ENCODE results near the gene RMC1. TPM values are rescaled to one million over a fixed set of nuclear protein-coding genes. Genes with fewer than 3 reads are reported as not detected.

Gene RMC1
- total and polyA plus RNA-seq, 2 donors from 2014 or later, result 25.9 to 40.4 TPM

GRCh38 chr18:23529604-23530003 is 26.3 kb downstream of the RMC1 start:
- no peaks in the 10 kb centered on the region for H3K9me3 ChIP-seq (ENCODE audit: control insufficient read depth in 2 of 3, insufficient read depth in 1 of 3, low read length in 3 of 3)
- TF ChIP-seq CTCF (IDR thresholded peaks at IDR 0.05; ENCODE audit: borderline replicate concordance, extremely low read depth, insufficient read depth), result no peak
- DNase-seq (no peak), FAIRE-seq (no peak)
- no peak overlapping the region for H3K27ac ChIP-seq (ENCODE audit: low read depth in 2 of 2, low read length in 2 of 2)
- no peak overlapping the region for H3K4me3 ChIP-seq (ENCODE audit: low read length in 3 of 3)
- H3K4me1 ChIP-seq (ENCODE audit: control insufficient read depth in 2 of 3, insufficient read depth in 2 of 3, low read depth in 1 of 3, low read length in 3 of 3), result no peaks in the 10 kb centered on the region
- no peak overlapping the region for H3K9ac ChIP-seq (ENCODE audit: low read length in 3 of 3)
- intact Hi-C loops (cut with DNase I), result no loop called here
- peaks cover 6 to 62% (median 46%) of the 10 kb centered on the region in 3 donors for H3K36me3 ChIP-seq (ENCODE audit: control insufficient read depth in 2 of 3, insufficient read depth in 3 of 3, low read length in 3 of 3)
- no peaks in the 10 kb centered on the region for H3K27me3 ChIP-seq (ENCODE audit: control insufficient read depth, insufficient read depth, low read length)

GRCh38 chr18:23530195-23530594 is 26.9 kb downstream of the RMC1 start:
- H3K9ac ChIP-seq (ENCODE audit: low read length in 3 of 3), result no peak overlapping the region
- no peak for DNase-seq
- intact Hi-C loops (cut with DNase I), result no loop called here
- no peak for TF ChIP-seq CTCF (IDR thresholded peaks at IDR 0.05; ENCODE audit: borderline replicate concordance, extremely low read depth, insufficient read depth)
- peaks cover 6 to 68% (median 50%) of the 10 kb centered on the region in 3 donors for H3K36me3 ChIP-seq (ENCODE audit: control insufficient read depth in 2 of 3, insufficient read depth in 3 of 3, low read length in 3 of 3)
- no peak overlapping the region for H3K4me3 ChIP-seq (ENCODE audit: low read length in 3 of 3)
- no peaks in the 10 kb centered on the region for H3K27me3 ChIP-seq (ENCODE audit: control insufficient read depth, insufficient read depth, low read length)
- FAIRE-seq, result no peak
- H3K27ac ChIP-seq (ENCODE audit: low read depth in 2 of 2, low read length in 2 of 2), result no peak overlapping the region
- H3K9me3 ChIP-seq (ENCODE audit: control insufficient read depth in 2 of 3, insufficient read depth in 1 of 3, low read length in 3 of 3), result no peaks in the 10 kb centered on the region
- no peaks in the 10 kb centered on the region for H3K4me1 ChIP-seq (ENCODE audit: control insufficient read depth in 2 of 3, insufficient read depth in 2 of 3, low read depth in 1 of 3, low read length in 3 of 3)

- no peaks in the 10 kb centered on the region for H3K27me3 ChIP-seq (ENCODE audit: control insufficient read depth, insufficient read depth, low read length)
- H3K9me3 ChIP-seq (ENCODE audit: control insufficient read depth in 2 of 3, insufficient read depth in 1 of 3, low read length in 3 of 3), result no peaks in the 10 kb centered on the region
- H3K4me1 ChIP-seq (ENCODE audit: control insufficient read depth in 2 of 3, insufficient read depth in 2 of 3, low read depth in 1 of 3, low read length in 3 of 3), result no peaks in the 10 kb centered on the region
- DNase-seq (no peak), FAIRE-seq (no peak)
- no peak overlapping the region for H3K9ac ChIP-seq (ENCODE audit: low read length in 3 of 3)
- H3K36me3 ChIP-seq (ENCODE audit: control insufficient read depth in 2 of 3, insufficient read depth in 3 of 3, low read length in 3 of 3), result peaks cover 6 to 72% (median 54%) of the 10 kb centered on the region in 3 donors
- H3K4me3 ChIP-seq (ENCODE audit: low read length in 3 of 3), result no peak overlapping the region
- no peak overlapping the region for H3K27ac ChIP-seq (ENCODE audit: low read depth in 2 of 2, low read length in 2 of 2)
- no peak for TF ChIP-seq CTCF (IDR thresholded peaks at IDR 0.05; ENCODE audit: borderline replicate concordance, extremely low read depth, insufficient read depth)
- intact Hi-C loops (cut with DNase I), result no loop called here
Observed at GRCh38 chr18:23531912-23532311, 28.6 kb downstream of the RMC1 start.

- no peak for TF ChIP-seq CTCF (IDR thresholded peaks at IDR 0.05; ENCODE audit: borderline replicate concordance, extremely low read depth, insufficient read depth)
- no peaks in the 10 kb centered on the region for H3K4me1 ChIP-seq (ENCODE audit: control insufficient read depth in 2 of 3, insufficient read depth in 2 of 3, low read depth in 1 of 3, low read length in 3 of 3)
- H3K36me3 ChIP-seq (ENCODE audit: control insufficient read depth in 2 of 3, insufficient read depth in 3 of 3, low read length in 3 of 3), result peaks cover 4 to 73% (median 58%) of the 10 kb centered on the region in 3 donors
- no peak overlapping the region for H3K4me3 ChIP-seq (ENCODE audit: low read length in 3 of 3)
- no peaks in the 10 kb centered on the region for H3K27me3 ChIP-seq (ENCODE audit: control insufficient read depth, insufficient read depth, low read length)
- intact Hi-C loops (cut with DNase I), result no loop called here
- no peaks in the 10 kb centered on the region for H3K9me3 ChIP-seq (ENCODE audit: control insufficient read depth in 2 of 3, insufficient read depth in 1 of 3, low read length in 3 of 3)
- H3K27ac ChIP-seq (ENCODE audit: low read depth in 2 of 2, low read length in 2 of 2), result no peak overlapping the region
- DNase-seq, result peak in 3 of 5 donors; percentile 50 to 71 (median 56)
- FAIRE-seq, result no peak
- no peak overlapping the region for H3K9ac ChIP-seq (ENCODE audit: low read length in 3 of 3)
Observed at GRCh38 chr18:23532848-23533247, 29.5 kb downstream of the RMC1 start.

Measured in kidney (tissue), 14 donors.